ENCODE measurements around the gene SPG7.

SPG7 gene

GRCh38 chr16:89602952-89603590 is 94.9 kb downstream of the SPG7 start:
- DNase-seq = no peak

- DNase-seq = no peak
These were observed 96.6 kb downstream of the SPG7 start for GRCh38 chr16:89604764-89605163.

- no peak for DNase-seq
These were observed 97.2 kb downstream of the SPG7 start for GRCh38 chr16:89605186-89605970.

- DNase-seq = no peak
These were observed 97.8 kb downstream of the SPG7 start for GRCh38 chr16:89606006-89606405.
